GM18867 (cell line): Measurements from ENCODE around the gene DNAH2.

Source experiments
- ATAC-seq: cut with Tn5 transposase; IDR thresholded peaks from one replicate; pipeline ENCODE4 v1.9.1; 2021; ENCODE audit warnings: mild to moderate bottlenecking, moderate library complexity; ENCODE audit not compliant: unreplicated experiment

DNAH2 gene

DNA sequence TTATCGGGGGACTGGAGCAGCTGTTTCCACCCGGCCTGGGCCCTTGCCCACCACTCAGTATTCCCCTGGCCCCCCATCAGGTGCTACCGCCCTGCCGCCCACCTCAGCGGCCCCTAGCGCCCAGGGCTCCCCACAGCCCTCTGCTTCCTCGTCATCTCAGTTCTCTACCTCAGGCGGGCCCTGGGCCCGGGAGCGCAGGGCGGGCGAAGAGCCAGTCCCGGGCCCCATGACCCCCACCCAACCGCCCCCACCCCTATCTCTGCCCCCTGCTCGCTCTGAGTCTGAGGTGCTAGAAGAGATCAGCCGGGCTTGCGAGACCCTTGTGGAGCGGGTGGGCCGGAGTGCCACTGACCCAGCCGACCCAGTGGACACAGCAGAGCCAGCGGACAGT lies 131.2 kb downstream of the DNAH2 start:
- no peak for ATAC-seq

DNA sequence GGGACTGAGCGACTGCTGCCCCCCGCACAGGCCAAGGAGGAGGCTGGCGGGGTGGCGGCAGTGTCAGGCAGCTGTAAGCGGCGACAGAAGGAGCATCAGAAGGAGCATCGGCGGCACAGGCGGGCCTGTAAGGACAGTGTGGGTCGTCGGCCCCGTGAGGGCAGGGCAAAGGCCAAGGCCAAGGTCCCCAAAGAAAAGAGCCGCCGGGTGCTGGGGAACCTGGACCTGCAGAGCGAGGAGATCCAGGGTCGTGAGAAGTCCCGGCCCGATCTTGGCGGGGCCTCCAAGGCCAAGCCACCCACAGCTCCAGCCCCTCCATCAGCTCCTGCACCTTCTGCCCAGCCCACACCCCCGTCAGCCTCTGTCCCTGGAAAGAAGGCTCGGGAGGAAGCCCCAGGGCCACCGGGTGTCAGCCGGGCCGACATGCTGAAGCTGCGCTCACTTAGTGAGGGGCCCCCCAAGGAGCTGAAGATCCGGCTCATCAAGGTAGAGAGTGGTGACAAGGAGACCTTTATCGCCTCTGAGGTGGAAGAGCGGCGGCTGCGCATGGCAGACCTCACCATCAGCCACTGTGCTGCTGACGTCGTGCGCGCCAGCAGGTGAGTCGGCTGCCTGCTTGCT lies 131.7 kb downstream of the DNAH2 start:
- ATAC-seq = no peak

DNA sequence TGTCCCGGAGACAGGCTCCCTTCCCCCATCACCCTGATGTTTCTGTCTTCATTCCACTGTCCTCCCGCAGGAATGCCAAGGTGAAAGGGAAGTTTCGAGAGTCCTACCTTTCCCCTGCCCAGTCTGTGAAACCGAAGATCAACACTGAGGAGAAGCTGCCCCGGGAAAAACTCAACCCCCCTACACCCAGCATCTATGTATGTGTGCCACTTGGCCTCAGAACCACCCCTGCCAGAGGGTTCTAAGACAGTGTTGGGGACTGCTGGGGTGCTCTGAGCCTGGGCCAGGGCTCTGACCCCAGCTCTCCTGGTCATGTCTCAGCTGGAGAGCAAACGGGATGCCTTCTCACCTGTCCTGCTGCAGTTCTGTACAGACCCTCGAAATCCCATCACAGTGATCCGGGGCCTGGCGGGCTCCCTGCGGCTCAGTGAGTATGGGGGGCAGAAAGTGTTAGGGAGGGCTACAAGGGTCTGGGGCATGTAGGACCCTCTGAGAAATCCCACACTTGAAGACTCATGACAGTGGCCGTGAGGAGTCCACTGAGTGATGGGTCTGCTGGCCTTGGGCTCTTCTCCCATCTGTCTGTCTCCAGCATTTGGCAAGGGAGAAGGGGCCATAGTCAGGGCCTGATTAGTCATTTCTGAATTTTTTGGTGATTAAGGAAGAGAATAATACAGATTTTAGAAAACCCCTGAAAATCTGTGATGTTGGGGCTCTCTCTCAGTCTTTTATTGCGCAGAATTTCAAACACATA lies 132.4 kb downstream of the DNAH2 start:
- no peak for ATAC-seq

DNA sequence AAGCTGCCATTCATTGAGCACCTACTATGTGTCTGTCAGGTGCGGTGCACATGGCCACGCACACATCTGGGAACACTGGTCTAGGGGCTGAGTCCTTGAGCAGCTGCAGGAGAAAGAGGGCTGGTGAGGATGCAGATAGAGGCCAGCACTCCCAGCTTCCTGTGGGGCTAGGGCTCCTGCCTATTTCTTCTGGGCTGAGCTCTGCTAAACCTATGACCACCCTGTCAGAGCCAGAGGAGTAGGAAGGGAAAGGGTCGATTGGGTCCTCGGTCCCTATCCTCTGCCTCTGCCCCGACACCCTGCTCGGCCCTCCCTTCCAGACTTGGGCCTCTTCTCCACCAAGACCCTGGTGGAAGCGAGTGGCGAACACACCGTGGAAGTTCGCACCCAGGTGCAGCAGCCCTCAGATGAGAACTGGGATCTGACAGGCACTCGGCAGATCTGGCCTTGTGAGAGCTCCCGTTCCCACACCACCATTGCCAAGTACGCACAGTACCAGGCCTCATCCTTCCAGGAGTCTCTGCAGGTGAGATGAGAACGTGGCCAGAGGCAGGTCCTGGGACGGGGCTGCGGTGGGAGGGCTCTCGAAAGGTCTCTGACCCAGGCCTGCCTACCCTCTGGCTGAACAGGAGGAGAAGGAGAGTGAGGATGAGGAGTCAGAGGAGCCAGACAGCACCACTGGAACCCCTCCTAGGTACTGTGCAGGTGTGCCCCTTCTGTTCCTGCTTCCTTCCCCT lies 133.3 kb downstream of the DNAH2 start:
- peak; percentile 1 for ATAC-seq

DNA sequence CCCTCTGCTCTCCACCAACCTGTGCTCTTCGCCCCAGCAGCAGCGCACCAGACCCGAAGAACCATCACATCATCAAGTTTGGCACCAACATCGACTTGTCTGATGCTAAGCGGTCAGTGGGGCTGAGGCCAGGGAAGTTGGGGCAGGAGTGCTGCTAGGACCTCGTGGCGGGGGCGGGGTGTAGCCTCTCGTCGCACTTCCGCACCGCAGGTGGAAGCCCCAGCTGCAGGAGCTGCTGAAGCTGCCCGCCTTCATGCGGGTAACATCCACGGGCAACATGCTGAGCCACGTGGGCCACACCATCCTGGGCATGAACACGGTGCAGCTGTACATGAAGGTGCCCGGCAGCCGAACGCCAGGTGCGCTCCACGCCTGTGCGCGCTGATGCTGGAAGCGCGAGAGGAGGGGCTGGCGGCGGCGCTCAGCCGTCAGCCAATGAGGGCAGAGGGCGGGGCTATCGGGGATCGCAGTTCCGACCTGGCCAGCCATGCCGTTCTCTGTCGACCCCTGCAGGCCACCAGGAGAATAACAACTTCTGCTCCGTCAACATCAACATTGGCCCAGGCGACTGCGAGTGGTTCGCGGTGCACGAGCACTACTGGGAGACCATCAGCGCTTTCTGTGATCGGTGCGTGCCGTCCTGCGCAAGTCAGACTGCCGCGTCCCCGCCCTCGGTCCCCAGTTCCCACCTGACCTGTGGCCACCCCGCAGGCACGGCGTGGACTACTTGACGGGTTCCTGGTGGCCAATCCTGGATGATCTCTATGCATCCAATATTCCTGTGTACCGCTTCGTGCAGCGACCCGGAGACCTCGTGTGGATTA lies 134.1 kb downstream of the DNAH2 start:
- peak; percentile 63 for ATAC-seq

DNA sequence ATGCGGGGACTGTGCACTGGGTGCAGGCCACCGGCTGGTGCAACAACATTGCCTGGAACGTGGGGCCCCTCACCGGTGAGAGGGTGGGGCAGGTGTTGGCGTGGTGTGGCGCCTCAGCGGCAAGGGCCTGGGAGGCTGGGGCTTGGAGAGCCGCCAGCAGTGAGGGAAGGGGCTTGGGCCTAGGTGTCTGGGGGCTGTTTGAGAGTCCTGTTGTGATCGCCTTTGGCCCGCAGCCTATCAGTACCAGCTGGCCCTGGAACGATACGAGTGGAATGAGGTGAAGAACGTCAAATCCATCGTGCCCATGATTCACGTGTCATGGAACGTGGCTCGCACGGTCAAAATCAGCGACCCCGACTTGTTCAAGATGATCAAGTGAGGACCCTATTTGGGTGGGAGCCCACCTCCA lies 134.7 kb downstream of the DNAH2 start:
- ATAC-seq = no peak

DNA sequence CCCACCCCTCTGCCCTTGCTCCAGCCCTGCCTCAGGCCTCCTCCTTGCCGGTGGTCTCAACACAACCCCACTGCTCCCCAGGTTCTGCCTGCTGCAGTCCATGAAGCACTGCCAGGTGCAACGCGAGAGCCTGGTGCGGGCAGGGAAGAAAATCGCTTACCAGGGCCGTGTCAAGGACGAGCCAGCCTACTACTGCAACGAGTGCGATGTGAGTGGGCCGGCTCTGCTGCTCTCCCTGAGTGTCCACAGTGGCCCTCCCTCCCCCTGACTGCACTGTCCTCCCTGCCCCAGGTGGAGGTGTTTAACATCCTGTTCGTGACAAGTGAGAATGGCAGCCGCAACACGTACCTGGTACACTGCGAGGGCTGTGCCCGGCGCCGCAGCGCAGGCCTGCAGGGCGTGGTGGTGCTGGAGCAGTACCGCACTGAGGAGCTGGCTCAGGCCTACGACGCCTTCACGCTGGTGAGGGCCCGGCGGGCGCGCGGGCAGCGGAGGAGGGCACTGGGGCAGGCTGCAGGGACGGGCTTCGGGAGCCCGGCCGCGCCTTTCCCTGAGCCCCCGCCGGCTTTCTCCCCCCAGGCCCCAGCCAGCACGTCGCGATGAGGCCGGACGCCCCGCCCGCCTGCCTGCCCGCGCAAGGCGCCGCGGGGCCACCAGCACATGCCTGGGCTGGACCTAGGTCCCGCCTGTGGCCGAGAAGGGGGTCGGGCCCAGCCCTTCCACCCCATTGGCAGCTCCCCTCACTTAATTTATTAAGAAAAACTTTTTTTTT lies 135.6 kb downstream of the DNAH2 start:
- ATAC-seq = no peak

DNA sequence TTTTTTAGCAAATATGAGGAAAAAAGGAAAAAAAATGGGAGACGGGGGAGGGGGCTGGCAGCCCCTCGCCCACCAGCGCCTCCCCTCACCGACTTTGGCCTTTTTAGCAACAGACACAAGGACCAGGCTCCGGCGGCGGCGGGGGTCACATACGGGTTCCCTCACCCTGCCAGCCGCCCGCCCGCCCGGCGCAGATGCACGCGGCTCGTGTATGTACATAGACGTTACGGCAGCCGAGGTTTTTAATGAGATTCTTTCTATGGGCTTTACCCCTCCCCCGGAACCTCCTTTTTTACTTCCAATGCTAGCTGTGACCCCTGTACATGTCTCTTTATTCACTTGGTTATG lies 136.1 kb downstream of the DNAH2 start:
- no peak for ATAC-seq

DNA sequence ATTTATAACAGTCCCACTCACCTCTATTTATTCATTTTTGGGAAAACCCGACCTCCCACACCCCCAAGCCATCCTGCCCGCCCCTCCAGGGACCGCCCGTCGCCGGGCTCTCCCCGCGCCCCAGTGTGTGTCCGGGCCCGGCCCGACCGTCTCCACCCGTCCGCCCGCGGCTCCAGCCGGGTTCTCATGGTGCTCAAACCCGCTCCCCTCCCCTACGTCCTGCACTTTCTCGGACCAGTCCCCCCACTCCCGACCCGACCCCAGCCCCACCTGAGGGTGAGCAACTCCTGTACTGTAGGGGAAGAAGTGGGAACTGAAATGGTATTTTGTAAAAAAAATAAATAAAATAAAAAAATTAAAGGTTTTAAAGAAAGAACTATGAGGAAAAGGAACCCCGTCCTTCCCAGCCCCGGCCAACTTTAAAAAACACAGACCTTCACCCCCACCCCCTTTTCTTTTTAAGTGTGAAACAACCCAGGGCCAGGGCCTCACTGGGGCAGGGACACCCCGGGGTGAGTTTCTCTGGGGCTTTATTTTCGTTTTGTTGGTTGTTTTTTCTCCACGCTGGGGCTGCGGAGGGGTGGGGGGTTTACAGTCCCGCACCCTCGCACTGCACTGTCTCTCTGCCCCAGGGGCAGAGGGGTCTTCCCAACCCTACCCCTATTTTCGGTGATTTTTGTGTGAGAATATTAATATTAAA lies 136.7 kb downstream of the DNAH2 start:
- ATAC-seq = no peak

DNA sequence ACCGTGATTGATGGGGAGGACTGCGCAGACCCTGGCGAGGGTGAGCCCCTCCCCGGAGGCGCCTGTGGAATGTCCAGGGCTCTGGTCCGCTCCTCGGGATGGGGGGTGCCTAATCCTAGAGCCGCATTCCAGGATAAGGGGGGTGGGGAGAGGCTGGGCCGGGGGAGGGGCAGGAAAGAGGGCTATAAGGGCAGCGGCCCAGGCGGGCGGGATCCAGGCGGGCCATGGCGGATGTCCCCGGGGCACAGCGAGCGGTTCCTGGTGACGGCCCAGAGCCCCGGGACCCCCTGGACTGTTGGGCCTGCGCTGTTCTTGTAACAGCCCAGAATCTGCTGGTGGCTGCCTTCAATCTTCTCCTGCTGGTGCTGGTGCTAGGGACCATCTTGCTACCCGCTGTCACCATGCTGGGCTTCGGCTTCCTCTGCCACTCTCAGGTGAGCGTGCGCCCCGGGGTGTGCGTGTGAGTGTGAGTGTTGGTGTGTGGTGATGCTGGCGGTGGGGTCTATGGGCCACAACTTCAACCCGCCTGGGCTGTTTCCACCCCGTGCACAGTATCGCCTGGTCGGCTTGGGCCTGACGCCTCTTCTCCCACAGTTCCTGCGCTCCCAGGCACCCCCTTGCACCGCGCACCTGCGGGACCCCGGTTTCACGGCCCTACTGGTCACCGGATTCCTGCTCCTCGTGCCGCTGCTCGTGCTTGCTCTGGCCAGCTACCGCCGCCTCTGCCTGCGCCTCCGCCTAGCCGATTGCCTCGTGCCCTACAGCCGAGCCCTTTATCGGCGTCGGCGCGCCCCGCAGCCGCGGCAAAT lies 137.5 kb downstream of the DNAH2 start, which contains the start of gene TMEM88:
TMEM88 (plus strand) TSS at position 216 of the 809 bp plus-strand sequence; CDS start at position 225, 9 bp downstream.
- no peak for ATAC-seq

DNA sequence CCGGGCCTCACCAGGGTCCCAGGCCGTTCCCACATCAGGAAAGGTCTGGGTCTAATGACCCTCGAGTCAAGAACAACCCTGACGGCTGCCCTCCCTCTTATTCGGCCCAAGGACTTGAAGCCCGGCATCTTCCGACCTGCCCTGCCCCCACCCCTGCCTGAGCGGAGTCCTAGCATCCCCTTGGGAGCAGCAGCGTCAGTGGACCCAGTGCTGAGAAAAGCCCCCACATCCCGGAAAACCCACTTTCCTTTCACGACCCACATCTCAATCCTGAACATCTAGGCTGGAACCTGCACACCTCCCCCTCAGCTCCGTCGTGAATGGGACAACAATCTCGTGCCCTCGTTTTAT lies 138.1 kb downstream of the DNAH2 start:
- ATAC-seq = no peak

DNA sequence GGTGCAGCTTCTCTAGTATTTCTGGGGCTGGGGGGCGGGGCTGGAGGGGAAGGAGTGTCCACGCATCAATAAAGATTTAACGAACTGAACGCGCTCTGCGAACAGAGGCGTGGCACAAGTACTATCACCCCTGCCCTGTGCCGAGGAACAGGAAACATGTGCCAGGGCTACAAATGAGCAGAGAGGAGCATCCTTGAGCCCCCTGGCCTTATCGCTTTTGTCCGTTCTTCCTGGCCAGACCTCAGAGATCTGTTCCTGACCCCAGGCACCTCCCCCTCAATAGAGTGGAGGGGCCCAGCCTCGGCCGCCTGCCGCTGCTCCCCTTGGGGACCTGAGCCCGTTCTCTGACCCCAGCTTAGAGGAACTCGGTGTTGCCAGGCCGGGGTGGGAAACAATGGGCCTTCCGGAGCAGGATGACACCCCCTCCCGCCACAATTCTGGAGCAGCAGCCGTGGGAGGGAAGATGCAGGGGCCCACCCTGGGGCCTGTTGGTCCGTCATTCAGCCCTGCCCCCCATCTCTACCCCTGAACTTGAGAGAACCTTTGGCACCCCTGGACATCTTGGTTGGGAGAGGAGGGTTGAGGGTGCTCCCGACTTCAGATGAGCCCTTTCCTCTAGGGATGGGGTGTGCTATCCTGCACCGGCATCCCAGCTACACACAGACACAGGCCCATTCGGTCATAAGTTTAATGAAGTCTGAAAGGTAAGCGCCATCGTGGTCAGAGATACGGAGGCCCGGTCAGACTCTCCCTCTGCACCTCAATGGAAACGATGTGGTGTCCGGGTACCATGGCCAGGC lies 138.7 kb downstream of the DNAH2 start:
- ATAC-seq = no peak

DNA sequence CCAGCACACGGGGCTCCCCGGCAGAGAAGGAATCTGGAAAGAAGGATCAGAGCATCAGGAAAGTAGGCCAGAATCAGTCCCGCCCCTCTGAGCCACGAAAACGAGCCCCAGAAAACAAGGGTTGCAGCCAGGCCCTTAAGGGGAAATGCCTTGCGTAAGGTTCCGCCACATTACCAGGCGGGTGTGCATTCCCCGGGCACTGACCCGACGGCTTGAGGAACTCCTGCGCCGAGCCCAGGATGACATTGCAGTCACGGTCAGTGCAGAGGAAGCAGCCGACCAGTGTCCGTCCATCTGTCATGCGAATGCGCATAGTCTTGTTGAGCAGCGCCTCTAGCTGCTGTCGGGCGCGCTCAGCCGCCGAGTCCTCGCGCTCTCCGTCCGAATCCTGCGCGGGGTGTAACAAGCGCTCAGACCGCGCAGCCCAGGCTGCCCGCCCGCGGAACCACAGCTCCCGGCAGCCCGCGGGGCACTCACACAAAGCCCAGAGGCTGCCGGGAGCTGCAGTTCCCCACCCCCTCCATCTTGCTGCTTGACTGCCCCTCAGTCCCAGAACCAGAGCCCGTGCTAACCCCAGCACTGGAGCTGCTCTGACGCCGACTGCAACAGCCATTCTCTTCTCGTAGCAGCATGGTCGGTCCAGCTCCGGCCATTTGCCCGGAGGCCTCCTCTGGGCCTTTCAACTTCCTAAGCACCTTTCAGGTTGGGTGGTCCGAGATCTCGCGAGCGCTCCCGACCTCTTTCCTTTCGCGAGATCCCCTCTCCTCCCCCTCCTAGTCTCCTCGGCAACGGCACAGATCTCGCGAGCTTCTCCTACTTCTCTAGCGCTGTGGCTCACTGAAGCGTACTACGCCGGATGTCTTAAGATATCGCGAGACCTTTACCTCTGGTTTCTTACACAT lies 139.5 kb downstream of the DNAH2 start, which contains the start of gene NAA38:
NAA38 (minus strand) TSS at position 749 of the 902 bp plus-strand sequence; CDS start at position 653, 96 bp downstream.
- peak; percentile 68 for ATAC-seq

DNA sequence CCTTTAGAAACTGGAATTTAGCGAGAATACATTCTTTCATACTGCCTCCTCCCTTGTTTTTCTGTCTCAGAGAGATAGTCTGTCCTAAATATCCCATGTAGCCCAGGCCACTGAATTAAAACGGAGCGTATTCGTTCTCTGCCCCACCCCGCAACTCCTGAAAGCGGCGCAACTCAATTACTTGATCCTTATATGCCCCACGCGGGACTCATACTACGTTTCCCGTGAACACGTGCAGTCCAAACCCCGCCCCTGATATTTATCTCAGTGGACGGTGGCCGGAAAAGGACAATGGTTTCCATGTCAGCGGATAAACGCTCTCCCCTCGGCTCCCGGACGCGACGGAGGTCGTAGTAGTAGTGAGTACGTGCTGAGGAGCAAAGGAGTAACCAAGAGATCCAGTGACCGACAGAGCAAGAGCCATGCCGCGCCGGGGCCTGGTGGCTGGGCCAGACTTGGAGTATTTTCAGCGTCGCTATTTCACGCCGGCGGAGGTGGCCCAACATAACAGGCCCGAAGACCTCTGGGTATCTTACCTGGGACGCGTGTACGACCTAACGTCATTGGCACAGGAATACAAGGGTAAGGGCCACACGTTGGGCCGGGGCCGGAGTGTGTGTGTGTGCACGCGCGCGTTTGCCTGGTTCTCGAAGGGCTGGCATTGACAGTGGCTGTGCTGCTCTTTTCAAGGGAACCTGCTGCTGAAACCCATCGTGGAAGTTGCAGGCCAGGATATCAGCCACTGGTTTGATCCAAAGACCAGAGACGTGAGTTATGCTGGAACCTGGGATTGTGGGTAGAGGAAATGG lies 140.4 kb downstream of the DNAH2 start, which contains the start of gene CYB5D1:
CYB5D1 (plus strand) TSS at position 291 of the 809 bp plus-strand sequence; CDS start at position 423, 132 bp downstream.
- ATAC-seq = peak; percentile 36

DNA sequence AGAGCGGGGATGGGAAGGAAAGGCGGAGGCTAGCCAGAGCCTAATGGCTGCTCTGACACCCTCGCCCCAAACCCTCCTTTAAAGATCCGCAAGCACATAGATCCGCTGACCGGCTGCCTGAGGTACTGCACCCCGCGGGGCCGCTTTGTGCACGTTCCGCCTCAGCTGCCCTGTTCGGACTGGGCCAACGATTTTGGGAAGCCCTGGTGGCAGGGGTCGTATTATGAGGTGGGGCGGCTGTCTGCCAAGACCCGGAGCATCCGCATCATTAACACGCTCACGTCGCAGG lies 140.9 kb downstream of the DNAH2 start:
- no peak for ATAC-seq

DNA sequence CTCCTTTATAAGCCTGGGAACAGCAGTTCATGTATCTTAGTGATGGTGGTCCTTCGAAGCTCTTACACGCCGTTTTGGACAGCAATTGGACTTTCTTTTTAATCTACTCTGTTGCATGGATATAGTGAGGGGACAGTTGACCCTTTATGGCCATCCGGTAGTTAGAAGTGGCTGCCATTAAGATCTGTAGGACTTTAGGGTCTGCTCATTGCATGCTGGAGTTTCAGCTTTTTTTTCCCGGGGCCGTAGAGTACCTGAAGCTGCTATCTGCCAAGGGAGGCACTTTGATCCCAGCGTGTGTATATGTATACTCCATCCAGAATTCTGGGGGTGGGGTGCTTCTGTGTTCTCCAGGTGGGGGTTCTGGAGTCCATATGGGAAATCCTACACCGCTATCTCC lies 141.5 kb downstream of the DNAH2 start:
- no peak for ATAC-seq
